ENCODE data around the gene PLBD1. TPM values are rescaled to one million over a fixed set of nuclear protein-coding genes. Genes with fewer than 3 reads are reported as not detected.

The PLBD1 gene
- total RNA-seq, 1 experiment from 2014 or later, result not detected

DNA sequence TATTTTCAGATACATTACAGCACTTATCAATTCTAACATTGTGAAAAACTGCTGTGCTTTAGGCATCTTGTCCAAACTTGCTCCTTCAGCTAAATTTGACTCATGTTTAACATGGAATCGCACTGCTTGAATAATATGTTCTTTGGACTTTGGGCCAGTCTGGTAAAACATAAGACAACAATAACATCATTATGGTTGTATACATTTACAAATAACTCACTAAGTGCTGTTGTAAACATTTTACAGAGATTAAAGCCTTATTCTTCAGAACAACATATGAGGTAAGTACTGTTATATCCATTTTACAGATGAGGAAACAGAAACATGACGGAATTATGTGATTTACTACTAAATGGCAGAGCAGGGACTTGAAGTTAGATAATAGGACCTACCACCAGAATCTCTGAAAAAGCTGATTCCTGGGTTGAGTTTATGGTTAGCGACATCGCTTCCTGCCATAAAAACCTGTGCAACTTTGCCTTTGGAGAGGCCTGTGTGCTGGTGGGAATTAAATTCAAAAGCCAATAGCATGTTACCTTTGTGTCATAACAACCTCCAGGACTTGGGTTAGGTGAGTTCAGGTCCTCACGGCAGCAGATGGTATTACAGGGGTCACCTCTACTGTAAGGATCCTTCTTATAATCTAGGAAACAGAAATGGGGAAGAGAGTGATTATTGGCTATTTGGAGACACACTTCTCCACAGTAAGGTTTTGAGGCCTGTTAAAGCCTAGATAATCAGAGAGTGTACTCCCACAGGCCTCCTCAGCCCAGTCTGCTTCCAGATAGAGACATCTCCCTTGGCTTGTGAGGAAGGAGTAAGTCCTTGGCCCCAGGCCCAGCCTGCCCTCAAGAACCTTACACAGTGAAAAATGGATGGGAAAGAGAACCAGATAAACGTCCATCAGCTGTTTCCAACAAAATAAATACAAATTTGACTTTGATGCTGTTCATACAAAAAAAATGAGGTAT lies 61.8 kb downstream of the PLBD1 start:
- no peak for DNase-seq (ENCODE audit: low spot score)

DNA sequence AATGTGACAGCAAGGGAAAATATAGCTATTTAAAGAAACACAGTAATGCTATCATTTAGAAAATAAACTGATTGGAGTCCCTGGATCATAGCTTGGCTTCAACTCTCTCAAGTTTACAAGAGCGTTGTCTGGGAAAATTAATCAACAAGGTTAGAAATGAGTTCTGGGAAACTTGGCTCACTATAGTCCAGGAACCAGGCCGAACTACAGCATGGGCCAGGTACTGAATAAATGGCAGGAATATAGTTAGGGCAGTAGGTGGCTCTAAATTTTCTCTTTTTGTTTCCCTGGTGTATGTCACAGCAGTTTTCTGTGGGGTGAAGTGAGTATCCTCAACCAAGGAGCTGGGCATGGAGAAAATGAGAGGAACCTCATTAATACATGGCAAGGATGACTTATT lies 72.4 kb downstream of the PLBD1 start:
- DNase-seq (ENCODE audit: low spot score), result no peak

DNA sequence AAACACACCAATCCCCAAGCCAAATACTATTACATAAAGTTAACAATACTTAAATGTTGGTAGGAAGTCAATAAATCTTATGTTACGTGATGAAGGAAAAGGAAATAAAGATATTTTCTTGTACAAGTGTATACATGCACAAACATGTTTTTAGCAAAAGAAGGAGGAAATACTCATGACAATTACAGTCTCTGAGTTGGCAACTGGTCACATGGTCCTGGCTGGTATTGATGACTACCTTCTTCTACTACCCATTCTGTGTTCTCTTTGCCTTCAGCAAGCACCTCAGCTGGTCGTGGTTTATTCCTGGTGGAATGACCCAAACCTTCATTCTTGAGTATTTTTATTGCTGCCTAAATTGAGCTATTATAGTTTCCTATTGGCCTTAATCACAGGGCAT lies 84.8 kb downstream of the PLBD1 start:
- no peak for DNase-seq (ENCODE audit: low spot score)

DNA sequence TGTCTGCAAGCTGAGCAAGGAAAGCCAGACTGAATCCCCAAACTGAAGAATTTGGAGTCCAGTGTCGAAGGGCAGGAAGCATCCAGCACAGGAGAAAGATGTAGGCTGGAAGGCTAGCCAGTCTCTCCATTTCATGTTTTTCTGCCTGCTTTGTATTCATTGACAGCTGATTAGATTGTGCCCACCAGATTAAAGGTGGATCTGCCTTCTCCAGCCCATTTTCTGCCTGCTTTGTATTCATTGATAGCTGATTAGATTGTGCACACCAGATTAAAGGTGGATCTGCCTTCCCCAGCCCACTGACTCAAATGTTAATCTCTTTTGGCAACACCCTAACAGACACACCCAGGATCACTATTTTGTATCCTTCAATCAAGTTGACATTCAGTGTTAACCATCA lies 85.3 kb downstream of the PLBD1 start:
- DNase-seq (ENCODE audit: low spot score), result no peak

DNA sequence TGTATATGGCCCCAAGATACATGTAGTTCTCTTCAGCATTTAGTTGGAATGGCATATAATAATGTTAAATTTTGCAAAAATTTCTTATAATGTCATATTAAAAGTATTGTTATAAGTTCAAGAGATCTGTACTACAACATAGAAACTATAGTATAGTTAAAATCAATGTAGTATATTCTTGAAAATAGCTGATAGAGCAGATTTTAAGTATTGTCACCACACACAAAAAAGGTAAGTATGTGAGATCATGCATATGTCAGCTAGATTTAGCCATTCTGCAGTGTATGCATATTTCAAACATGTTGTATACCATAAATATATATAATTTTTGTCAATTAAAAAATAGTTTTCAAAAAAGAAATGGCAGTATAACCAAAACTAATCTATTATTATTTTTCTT lies 86.5 kb downstream of the PLBD1 start:
- no peak for DNase-seq (ENCODE audit: low spot score)

DNA sequence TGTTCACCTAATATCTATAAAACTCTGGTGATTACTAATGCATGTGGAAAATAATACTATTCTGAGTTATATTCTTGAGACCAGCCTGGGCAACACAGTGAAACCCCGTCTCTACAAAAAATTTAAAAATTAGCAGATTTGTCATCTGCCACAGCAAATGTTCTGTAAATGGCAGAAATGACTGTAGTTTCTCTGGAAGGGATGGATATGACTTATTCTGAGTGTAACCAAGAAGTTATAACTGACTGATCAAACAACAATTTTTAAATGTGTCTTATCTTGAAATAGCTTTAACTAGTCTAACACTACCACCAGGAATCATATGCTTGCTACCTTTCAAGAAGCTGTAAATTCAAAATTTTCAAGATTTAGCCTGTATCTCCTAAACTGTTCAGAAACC lies 88.7 kb downstream of the PLBD1 start:
- no peak for DNase-seq (ENCODE audit: low spot score)

DNA sequence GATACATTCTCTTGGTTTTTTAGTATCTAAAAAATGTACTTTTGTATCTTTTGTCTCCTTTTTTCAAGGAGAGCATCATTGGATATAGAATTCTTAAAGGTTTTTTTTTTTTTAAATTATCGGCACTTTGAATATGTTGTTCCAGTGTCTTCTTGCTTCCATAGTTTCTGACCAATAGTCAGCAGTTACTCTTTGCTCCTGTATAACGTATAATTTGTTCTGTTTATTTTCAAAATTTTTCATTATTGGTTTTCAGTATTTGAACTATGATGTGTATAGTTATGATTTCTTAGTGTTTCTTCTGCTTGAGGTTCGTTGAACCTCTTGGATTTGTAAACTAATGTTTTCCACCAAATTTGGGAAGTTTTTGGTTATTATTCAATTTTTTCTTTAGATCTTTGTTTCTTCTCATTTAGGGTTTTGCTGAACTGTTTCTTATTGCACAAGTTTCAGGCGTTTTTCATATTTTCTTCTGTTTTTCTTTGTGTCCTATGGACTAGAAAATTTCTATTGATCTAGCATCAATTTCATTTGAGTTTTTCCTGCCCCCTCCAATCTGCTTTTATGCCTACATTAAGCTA lies 93.9 kb downstream of the PLBD1 start:
- peak; percentile 1 for DNase-seq (ENCODE audit: low spot score)

DNA sequence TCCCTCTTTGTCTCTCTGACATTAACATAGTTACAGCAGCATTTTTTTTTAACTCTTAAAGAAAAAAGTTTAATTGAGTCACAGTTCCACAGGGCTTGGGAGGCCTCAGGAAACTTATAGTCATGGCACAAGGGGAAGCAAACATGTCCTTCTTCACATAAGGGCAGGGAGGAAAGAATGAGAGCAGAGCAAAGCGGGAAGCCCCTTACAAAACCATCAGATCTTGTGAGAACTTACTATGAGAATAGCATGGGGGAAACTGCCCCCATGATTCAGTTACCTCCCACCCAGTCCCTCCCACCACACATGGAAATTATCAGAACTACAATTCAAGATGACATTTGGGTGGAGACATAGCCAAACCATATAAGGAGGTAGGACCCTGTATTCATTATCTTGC lies 96.2 kb downstream of the PLBD1 start:
- no peak for DNase-seq (ENCODE audit: low spot score)

DNA sequence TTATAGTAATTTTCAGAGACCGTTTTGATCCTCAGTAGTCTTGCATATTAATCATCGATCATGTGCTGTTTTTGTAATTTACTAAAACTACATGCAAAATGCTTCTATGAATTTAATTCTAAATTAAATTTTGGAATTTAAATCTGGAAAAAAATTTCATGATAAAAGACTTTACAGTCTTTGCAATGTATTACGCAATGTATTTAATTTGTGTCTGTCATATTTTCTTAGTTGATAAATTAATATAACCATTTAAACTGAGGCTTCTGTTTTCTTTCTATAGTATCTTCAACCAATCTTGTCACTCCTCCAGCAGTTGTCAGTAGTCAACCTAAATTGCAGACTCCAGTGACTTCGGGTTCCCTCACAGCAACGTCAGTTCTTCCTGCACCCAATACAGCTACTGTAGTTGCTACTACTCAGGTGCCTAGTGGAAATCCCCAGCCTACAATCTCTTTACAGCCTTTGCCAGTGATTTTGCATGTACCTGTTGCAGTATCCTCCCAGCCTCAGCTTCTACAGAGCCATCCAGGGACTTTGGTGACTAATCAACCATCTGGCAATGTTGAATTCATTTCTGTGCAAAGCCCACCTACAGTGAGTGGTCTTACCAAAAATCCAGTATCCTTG lies 107.4 kb downstream of the PLBD1 start:
- DNase-seq (ENCODE audit: low spot score), result no peak

DNA sequence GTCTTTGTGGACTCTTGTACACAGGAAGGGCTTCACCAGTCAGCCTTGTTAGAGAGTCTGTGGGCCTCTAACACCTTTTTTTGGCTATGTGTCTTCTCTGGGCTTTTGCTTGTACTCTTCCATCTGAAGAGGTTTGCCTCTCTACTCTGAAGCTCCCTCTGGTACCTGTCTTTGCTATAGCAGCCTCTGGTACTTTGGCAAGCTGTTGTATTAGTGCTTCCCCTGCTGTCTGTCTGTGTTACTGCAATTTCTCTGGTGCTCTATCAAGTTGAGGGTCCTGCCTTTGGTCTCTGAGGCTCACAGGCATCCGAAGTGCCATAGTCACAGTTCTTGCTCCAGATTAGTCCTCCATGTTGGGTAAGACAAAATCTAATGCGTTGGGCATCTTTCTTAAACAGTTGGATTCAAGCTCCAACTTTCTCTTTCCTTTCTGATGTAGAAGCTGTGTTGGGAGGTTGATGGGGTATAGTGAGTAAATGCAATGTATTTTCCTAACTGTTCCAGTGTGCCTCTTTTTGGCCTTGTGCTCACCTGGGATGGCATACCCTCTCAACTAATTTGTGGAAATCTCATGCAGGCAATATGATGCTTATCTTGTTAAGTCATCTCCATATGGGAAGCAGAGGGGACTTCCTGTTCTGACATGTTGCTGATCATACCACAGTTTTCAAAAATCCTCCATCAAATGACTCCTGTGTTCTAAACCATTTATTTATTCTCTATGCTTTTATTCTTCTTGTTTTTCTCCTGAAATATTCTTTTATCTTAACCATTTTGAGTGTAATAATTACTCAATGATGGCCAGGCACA lies 113.4 kb downstream of the PLBD1 start:
- peak; percentile 32 for DNase-seq (ENCODE audit: low spot score)

Other genes starting within 250 kb of the PLBD1 start
- gene ATF7IP, start 202.2 kb downstream of the PLBD1 start, total RNA-seq (2014; rRNA removed; shearing (Covaris generic)), result 26.4 and 30.0 TPM in 2 replicates
- gene GUCY2C, start 128.7 kb upstream of the PLBD1 start, total RNA-seq (2014; rRNA removed; shearing (Covaris generic)), result not detected in 2 replicates
- 7.8 and 10.6 TPM in 2 replicates for gene WBP11, start 235.6 kb upstream of the PLBD1 start, total RNA-seq (2014; rRNA removed; shearing (Covaris generic))
- 0.05 and 1.0 TPM in 2 replicates for gene C12orf60, start 235.8 kb upstream of the PLBD1 start, total RNA-seq (2014; rRNA removed; shearing (Covaris generic))
- not detected in 2 replicates for gene SMCO3, start 246.3 kb upstream of the PLBD1 start, total RNA-seq (2014; rRNA removed; shearing (Covaris generic))

All from A172 (cell line).